Measurements from ENCODE around the gene CHD3. TPM values are rescaled to one million over a fixed set of nuclear protein-coding genes. Genes with fewer than 3 reads are reported as not detected.

Gene CHD3
- polyA plus RNA-seq, 1 donor from 2014 or later, result 115 TPM

DNA sequence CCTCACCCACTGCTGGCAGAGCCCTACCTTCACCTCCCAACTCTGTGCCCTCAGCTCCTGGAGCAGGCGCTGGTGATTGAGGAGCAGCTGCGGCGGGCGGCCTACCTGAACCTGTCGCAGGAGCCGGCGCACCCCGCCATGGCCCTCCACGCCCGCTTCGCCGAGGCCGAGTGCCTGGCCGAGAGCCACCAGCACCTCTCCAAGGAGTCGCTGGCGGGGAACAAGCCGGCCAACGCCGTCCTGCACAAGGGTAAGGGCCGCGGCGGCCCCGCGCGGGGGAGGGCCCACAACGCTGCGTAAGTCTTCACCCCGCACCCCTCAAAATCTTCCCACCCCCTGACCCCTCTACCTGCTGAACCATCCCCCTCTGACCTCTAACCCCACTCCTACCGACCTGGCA lies 20.5 kb downstream of the CHD3 start:
- Histone ChIP-seq H3K9me3 (ENCODE audit: low read length) (no peaks in the 10 kb centered on the region), H3K9me2 (ENCODE audit: insufficient read depth, low read length) (no peaks in the 10 kb centered on the region), H2AFZ (ENCODE audit: low read depth, low read length) (no peak overlapping the region), H3K9ac (ENCODE audit: low read length) (no peak overlapping the region), H3F3A (ENCODE audit: insufficient read depth, low read length, poor library complexity, severe bottlenecking) (no peaks in the 10 kb centered on the region), H3K4me2 (ENCODE audit: low read length) (no peak overlapping the region), H3K36me3 (ENCODE audit: insufficient read depth, low read length) (peaks cover 4% of the 10 kb centered on the region), H3K79me2 (replicated peaks; ENCODE audit: insufficient read depth, low read length) (no peaks in the 10 kb centered on the region), H3K4me3 (ENCODE audit: low read length) (no peak overlapping the region), H4K20me1 (ENCODE audit: insufficient read depth) (peaks cover 6% of the 10 kb centered on the region), H3K27me3 (ENCODE audit: insufficient read depth, low read depth, low read length) (no peaks in the 10 kb centered on the region), H3K27ac (ENCODE audit: low read length) (no peak overlapping the region)
- TF ChIP-seq TAF1 (IDR thresholded peaks at IDR 0.05; ENCODE audit: low read depth) (no peak), EP300 (conservative IDR thresholded peaks at IDR 0.05; ENCODE audit: poor library complexity, severe bottlenecking) (no peak)
- TF ChIP-seq, protein P1, sequence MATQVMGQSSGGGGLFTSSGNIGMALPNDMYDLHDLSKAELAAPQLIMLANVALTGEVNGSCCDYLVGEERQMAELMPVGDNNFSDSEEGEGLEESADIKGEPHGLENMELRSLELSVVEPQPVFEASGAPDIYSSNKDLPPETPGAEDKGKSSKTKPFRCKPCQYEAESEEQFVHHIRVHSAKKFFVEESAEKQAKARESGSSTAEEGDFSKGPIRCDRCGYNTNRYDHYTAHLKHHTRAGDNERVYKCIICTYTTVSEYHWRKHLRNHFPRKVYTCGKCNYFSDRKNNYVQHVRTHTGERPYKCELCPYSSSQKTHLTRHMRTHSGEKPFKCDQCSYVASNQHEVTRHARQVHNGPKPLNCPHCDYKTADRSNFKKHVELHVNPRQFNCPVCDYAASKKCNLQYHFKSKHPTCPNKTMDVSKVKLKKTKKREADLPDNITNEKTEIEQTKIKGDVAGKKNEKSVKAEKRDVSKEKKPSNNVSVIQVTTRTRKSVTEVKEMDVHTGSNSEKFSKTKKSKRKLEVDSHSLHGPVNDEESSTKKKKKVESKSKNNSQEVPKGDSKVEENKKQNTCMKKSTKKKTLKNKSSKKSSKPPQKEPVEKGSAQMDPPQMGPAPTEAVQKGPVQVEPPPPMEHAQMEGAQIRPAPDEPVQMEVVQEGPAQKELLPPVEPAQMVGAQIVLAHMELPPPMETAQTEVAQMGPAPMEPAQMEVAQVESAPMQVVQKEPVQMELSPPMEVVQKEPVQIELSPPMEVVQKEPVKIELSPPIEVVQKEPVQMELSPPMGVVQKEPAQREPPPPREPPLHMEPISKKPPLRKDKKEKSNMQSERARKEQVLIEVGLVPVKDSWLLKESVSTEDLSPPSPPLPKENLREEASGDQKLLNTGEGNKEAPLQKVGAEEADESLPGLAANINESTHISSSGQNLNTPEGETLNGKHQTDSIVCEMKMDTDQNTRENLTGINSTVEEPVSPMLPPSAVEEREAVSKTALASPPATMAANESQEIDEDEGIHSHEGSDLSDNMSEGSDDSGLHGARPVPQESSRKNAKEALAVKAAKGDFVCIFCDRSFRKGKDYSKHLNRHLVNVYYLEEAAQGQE (IDR thresholded peaks at IDR 0.05; ENCODE audit: borderline replicate concordance), result no peak

DNA sequence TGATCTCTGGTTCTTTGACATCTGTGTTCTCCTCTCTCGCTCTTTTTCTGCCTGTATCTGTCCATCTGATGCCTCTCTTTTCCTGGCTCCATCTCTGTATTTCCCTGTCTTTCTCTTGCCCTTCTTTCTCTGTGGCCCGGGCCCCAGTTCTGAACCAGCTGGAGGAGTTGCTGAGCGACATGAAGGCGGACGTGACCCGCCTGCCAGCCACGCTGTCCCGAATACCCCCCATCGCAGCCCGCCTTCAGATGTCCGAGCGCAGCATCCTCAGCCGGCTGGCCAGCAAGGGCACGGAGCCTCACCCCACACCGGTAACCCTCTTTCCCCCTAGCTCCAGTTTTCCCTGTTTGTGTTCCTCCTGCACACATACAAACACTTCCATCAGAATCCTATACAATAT lies 21.7 kb downstream of the CHD3 start:
- Histone ChIP-seq H3K4me2 (ENCODE audit: low read length) (no peak overlapping the region), H2AFZ (ENCODE audit: low read depth, low read length) (no peak overlapping the region), H3K79me2 (replicated peaks; ENCODE audit: insufficient read depth, low read length) (no peaks in the 10 kb centered on the region), H3K9me2 (ENCODE audit: insufficient read depth, low read length) (no peaks in the 10 kb centered on the region), H3K9ac (ENCODE audit: low read length) (no peak overlapping the region), H3K9me3 (ENCODE audit: low read length) (no peaks in the 10 kb centered on the region), H3F3A (ENCODE audit: insufficient read depth, low read length, poor library complexity, severe bottlenecking) (peaks cover 8% of the 10 kb centered on the region), H3K4me3 (ENCODE audit: low read length) (no peak overlapping the region), H4K20me1 (ENCODE audit: insufficient read depth) (peaks cover 6% of the 10 kb centered on the region), H3K27me3 (ENCODE audit: insufficient read depth, low read depth, low read length) (no peaks in the 10 kb centered on the region), H3K36me3 (ENCODE audit: insufficient read depth, low read length) (no peaks in the 10 kb centered on the region), H3K27ac (ENCODE audit: low read length) (no peak overlapping the region)
- TF ChIP-seq EZH2 (IDR thresholded peaks at IDR 0.05; ENCODE audit: borderline replicate concordance, insufficient read depth, low read length, poor library complexity, severe bottlenecking), result no peak
- no peak for TF ChIP-seq POLR2AphosphoS5 (IDR thresholded peaks at IDR 0.05)
- TF ChIP-seq TAF1 (IDR thresholded peaks at IDR 0.05; ENCODE audit: low read depth), result no peak
- TF ChIP-seq SMC3 (conservative IDR thresholded peaks at IDR 0.05; ENCODE audit: poor library complexity), result no peak
- TF ChIP-seq RAD21 (conservative IDR thresholded peaks at IDR 0.05), result no peak
- no peak for TF ChIP-seq MXI1 (conservative IDR thresholded peaks at IDR 0.05; ENCODE audit: poor library complexity, severe bottlenecking)
- TF ChIP-seq EP300 (conservative IDR thresholded peaks at IDR 0.05; ENCODE audit: poor library complexity, severe bottlenecking), result no peak
- TF ChIP-seq, protein P1 (IDR thresholded peaks at IDR 0.05; ENCODE audit: borderline replicate concordance), result no peak
- TF ChIP-seq, protein P2, sequence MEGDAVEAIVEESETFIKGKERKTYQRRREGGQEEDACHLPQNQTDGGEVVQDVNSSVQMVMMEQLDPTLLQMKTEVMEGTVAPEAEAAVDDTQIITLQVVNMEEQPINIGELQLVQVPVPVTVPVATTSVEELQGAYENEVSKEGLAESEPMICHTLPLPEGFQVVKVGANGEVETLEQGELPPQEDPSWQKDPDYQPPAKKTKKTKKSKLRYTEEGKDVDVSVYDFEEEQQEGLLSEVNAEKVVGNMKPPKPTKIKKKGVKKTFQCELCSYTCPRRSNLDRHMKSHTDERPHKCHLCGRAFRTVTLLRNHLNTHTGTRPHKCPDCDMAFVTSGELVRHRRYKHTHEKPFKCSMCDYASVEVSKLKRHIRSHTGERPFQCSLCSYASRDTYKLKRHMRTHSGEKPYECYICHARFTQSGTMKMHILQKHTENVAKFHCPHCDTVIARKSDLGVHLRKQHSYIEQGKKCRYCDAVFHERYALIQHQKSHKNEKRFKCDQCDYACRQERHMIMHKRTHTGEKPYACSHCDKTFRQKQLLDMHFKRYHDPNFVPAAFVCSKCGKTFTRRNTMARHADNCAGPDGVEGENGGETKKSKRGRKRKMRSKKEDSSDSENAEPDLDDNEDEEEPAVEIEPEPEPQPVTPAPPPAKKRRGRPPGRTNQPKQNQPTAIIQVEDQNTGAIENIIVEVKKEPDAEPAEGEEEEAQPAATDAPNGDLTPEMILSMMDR (IDR thresholded peaks at IDR 0.05; ENCODE audit: poor library complexity, severe bottlenecking), result no peak
